Hematopoietic multipotent progenitor cell treated with erythropoietin and hydrocortisone succinate and interleukin-3 and kit ligand, for 4 days (in vitro differentiated cells): Measurements from ENCODE around the gene GPRC5B.

Experiments used
- DNase-seq: peaks from one replicate; pipeline ENCODE4 v3.0.0-alpha.2; 2015

The GPRC5B gene

DNA sequence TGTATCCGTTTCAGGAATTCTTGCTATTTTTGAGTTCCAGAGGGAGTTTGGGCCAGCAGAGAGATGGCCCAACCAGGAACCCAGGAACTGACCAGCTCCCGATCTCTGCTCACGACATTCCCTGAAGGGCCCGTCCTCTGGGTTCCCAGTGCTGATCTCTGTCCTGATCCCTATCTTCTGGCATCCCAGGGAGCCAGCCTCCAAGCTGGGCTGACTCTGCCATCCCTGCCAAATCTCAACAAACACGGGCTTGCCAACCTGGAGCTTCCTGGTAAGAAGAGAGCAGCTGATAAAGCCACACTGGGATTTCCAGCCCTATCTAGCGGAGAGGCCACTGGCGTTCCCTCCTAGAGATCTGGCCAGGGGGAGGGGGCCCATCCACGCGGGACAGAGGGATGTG, 16.2 kb downstream of the GPRC5B start:
- DNase-seq, result no peak

DNA sequence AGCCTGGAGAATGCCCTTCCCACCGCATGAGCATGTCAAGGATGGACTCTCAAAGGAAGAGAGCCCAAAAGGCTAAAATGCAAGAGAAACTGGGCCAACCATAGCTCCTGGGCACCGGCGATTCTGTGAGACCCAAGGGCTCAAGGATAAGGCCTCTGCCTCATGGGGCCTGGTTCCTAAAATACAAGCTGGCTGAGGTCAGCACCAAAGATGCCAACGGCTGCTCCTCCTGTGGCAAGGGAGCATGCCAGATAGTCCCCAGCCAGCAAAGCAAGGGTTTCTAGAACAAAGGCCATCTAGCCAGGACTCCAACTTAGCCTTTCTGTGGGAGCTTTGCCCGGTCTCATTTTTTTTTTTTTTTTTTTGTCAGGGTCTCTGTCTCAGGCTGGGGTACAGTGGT, 20.1 kb downstream of the GPRC5B start:
- DNase-seq, result no peak

- DNase-seq, result no peak
Observed at GRCh38 chr16:19863990-19864389, 20.7 kb downstream of the GPRC5B start.

- DNase-seq, result no peak
Observed at GRCh38 chr16:19861811-19862327, 22.8 kb downstream of the GPRC5B start.

- DNase-seq, result no peak
Observed at GRCh38 chr16:19861133-19861532, 23.5 kb downstream of the GPRC5B start.

GRCh38 chr16:19860166-19861041, 24.2 kb downstream of the GPRC5B start:
- DNase-seq, result no peak

DNA sequence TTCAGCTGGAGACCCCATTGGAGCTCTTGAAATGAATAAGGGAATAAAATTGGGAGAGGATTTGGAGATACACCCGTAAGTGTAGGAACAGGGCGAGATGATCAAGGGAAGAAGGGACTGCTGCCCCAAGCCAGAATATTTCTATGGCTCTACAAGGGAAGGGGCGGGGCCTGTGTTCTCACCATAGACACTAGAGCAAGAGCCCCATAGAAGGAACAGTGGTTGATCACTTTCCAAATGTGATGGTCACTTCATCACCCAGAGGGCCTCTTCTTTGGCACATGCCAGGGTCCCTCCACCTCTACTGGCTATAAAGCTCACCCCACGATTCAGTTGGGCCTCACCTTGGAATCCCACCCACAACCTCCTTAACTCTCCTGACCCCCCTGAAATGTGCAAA, 25.0 kb downstream of the GPRC5B start:
- no peak for DNase-seq

DNA sequence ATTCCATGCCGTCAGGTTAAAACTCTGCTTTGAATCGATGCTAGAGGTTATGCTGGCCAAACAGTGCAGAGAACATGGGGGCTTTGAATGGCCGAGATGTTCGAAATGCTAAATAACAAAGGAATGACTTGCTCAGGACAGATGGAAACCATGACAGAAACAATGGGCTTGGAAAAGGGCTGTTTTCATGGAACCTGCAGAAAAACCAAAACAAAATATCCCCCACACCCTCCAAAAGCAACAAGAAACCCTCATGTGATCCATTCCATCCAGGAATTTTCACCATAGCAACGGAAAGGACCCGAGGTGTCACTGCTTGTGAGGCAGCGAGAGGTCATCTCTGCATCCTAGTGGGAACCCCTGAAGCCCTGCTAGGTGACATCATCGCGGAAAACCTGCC, 25.5 kb downstream of the GPRC5B start:
- DNase-seq, result no peak

DNA sequence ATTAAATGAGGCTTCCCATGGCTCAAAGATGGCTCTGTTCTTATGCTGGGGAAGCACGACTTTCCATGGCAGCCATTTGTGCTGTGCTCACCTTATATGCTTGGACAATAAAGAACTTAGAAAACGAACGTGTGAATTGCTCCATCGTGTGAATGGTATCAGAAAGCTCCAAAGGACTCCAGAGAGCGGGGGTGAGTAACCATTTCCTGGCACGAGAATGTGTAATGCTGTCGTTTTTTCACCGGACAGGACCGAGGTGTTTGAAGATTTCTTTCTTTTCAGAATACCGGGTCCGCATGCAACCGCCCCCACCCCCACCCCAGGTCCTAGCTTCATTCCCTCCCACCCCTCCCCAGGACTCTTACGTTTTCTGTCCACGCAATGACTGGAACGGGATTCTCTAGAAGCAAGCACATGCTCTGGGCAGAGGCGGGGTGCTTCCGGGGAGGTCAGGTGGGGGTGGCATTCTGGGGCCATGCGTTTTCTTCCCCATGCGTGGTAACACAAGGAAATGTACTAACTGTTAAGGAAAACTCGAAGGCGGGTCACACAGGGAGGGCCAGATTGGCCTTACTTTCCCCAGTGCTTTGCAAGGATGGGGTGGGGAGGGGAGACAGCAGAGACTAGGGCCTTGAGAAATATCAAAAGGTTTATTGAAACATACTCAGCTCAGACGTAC, 26.2 kb downstream of the GPRC5B start:
- no peak for DNase-seq

GRCh38 chr16:19857593-19858339, 26.9 kb downstream of the GPRC5B start:
- no peak for DNase-seq

GRCh38 chr16:19856120-19856519, 28.5 kb downstream of the GPRC5B start:
- DNase-seq, result no peak

- no peak for DNase-seq
Observed at GRCh38 chr16:19854543-19854876, 30.1 kb downstream of the GPRC5B start.

- no peak for DNase-seq
Observed at GRCh38 chr16:19853742-19854542, 30.7 kb downstream of the GPRC5B start.

- DNase-seq, result no peak
Observed at GRCh38 chr16:19853132-19853741, 31.4 kb downstream of the GPRC5B start.

DNA sequence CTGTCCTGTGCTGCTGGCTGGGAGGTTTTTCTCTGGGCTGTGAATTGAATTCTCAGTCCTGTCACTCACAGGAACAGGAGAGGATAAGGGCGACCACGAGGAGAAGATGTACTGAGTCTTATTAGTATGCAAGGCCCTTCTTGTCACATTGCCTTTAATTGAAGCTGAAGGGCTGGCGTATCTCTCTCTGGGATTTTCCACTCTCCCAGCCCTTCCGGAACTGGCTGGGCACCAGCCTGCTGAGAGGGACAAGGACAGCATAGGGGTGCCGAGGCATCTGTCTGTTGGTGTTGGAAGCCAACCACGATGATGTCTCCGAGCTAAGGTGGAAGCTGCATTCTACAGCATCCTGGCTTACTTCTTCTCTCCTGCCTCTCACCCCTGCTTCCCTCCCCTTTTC, 33.2 kb downstream of the GPRC5B start:
- DNase-seq, result no peak

DNA sequence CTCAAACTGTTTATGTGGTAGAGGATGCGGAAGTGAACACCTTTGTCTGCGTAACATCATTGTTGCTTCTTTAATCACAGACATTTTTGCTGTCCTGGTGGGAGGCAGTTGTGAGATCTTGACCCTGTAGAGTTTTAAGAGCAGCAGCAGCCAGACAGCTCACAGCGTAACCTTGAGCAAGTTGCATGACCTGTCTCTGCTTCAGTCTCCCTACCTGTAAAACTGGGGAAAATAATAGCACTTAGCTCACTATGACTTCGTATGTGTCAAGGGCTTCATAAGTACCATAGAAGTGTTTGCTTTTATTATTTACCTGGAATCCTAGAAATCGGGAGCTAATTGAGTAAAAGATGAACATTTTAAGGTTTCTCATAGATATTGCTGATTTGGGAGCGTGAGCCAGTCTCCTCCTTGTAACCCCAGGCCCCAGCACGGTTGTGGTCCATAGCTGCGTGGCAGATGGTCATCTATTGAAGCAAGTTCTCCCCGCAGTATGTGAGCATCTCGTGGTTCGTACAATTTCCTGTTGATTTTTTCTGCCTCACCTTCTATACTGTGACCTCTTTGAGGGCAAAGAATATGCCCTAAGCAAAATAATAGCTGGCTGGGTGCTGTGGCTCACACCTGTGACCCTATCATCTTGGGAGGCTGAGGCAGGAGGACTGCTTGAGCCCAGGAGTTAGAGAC, 34.4 kb downstream of the GPRC5B start:
- DNase-seq, result no peak

GRCh38 chr16:19848756-19849155, 35.9 kb downstream of the GPRC5B start:
- DNase-seq, result no peak

DNA sequence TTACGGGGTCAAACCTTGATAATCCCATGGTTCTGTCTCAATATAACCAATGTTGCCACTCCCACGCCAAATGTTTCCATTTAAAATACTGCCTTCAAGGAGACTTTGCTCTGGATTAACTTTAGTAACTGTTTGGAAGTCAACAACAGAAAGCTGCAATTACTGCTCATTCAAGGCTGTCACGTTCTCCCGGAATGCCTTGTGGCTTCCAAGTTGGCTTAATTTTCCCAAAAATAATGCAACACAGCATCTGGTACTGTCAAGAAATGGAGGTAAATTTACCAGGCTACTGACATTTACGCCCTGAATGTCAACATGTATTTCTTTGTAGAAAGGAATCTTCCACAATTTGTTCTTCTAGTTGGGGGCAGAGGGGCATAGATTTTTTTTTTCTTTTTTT, 38.2 kb downstream of the GPRC5B start:
- no peak for DNase-seq

GRCh38 chr16:19844945-19845641, 39.6 kb downstream of the GPRC5B start:
- DNase-seq, result no peak

DNA sequence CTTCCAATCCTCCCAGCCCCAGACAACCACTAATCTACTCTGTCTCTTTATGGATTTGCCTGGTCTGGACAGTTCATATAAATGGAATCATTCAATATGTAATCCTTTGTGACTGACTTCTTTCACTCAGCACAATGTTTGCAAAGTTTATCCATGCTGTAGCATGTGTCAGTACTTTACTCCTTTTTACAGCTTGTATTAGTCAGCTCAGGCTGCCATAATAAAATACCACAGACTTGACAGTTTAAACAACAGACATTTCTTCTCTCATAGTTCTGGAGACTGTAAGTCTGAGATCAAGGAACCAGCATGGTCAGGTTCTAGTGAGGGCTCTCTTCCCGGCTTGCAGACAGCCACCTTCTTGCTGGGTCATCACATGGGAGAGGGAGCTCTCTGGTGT, 41.3 kb downstream of the GPRC5B start:
- DNase-seq, result no peak
